Endothelial cell of umbilical vein (primary cell): ENCODE measurements around the gene OR2H1. TPM values are rescaled to one million over a fixed set of nuclear protein-coding genes. Genes with fewer than 3 reads are reported as not detected.
"Not testable (repeated sequence)": the region's sequence is repeated elsewhere in the genome, so short reads cannot be mapped to it uniquely, and the experiment has no call there.

Experiments used
- BruUV-seq: library from RNA; stranded (reverse); fragments of 400-500 nt; replicated peaks from 2 replicates; lab custom pipeline; 2021; lab: Mats Ljungman, UMichigan
- CTCF ChIA-PET: fragments of 300-600, 350-600 bp; sonication (Branson Sonifier 250); formaldehyde crosslinking; loops from one replicate; lab custom pipeline; 2021; ENCODE audit warnings: antibody characterized with exemption, inconsistent platforms; lab: Charles Lee
- POLR2A ChIA-PET: fragments of 300-600, 350-600 bp; sonication (Branson Sonifier 250); formaldehyde crosslinking; loops from one replicate; lab custom pipeline; 2021; ENCODE audit warnings: antibody characterized with exemption, inconsistent platforms; lab: Charles Lee
- DNase-seq: peaks from one replicate; pipeline ENCODE4 v3.0.0-alpha.2; 2011; ENCODE audit warnings: low read depth, low spot score
- FAIRE-seq: peaks from 2 replicates; lab custom pipeline; 2011; peaks lifted over from hg19 to GRCh38; lab: Jason Lieb, UNC
- H2AFZ ChIP-seq: 2 replicates; pipeline ENCODE4 v1.6.0; 2012; ENCODE audit warnings: low read depth, low read length, control low read depth, inconsistent platforms
- H3K27ac ChIP-seq: 2 replicates; pipeline ENCODE4 v1.5.1; 2011; ENCODE audit warnings: low read depth, mild to moderate bottlenecking, control low read depth, low read length, moderate library complexity; ENCODE audit not compliant: insufficient read depth
- H3K27me3 ChIP-seq, 2 experiments: 2 replicates each; pipeline versions ENCODE4 v1.6.0 to v1.6.1; 2011; ENCODE audit warnings: low read length in 2 of 2, mixed read lengths in 1 of 2; ENCODE audit not compliant: control insufficient read depth in 2 of 2, insufficient read depth in 2 of 2
- H3K36me3 ChIP-seq, 2 experiments: 2 replicates in 1 of 2; 3 replicates in 1 of 2; pipeline ENCODE4 v1.5.1; 2011; ENCODE audit warnings: low read length in 2 of 2, mild to moderate bottlenecking in 1 of 2, moderate library complexity in 1 of 2; ENCODE audit not compliant: control insufficient read depth in 2 of 2, insufficient read depth in 2 of 2; ENCODE audit errors: extremely low read depth in 1 of 2
- H3K4me1 ChIP-seq: 3 replicates; pipeline ENCODE4 v1.5.1; 2011; ENCODE audit warnings: mild to moderate bottlenecking, low read length; ENCODE audit not compliant: control insufficient read depth, insufficient read depth; ENCODE audit errors: extremely low read depth
- H3K4me2 ChIP-seq: 2 replicates; pipeline ENCODE4 v1.6.1; 2011; ENCODE audit warnings: low read length, control low read depth, mixed read lengths; ENCODE audit not compliant: insufficient read depth
- H3K4me3 ChIP-seq, 3 experiments: fragments of 200-600 bp in 1 of 3; sonication (generic), shearing (Covaris generic) in 1 of 3; replicated peaks in 1 of 3; 2 replicates each; pipeline ENCODE4 v1.5.1; 2011 to 2016; ENCODE audit warnings: control low read depth in 3 of 3, low read length in 3 of 3, mild to moderate bottlenecking in 2 of 3, inconsistent platforms in 1 of 3, low read depth in 1 of 3, moderate library complexity in 1 of 3; ENCODE audit not compliant: insufficient read depth in 1 of 3
- H3K79me2 ChIP-seq: 2 replicates; pipeline ENCODE4 v1.6.0; 2012; ENCODE audit warnings: low read length, inconsistent platforms; ENCODE audit not compliant: control insufficient read depth, insufficient read depth
- H3K9ac ChIP-seq: replicated peaks from 2 replicates; pipeline ENCODE3; 2011; ENCODE audit warnings: low read length, control low read depth; ENCODE audit not compliant: insufficient read depth; ENCODE audit errors: extremely low read depth
- H3K9me1 ChIP-seq: replicated peaks from 3 replicates; pipeline ENCODE4 v1.6.0; 2011; ENCODE audit warnings: mild to moderate bottlenecking, low read length; ENCODE audit not compliant: control insufficient read depth, insufficient read depth; ENCODE audit errors: extremely low read depth
- H3K9me3 ChIP-seq: replicated peaks from 2 replicates; pipeline ENCODE4 v1.5.1; 2012; ENCODE audit warnings: low read length, inconsistent platforms; ENCODE audit not compliant: control insufficient read depth, insufficient read depth
- H4K20me1 ChIP-seq: replicated peaks from 2 replicates; pipeline ENCODE3; 2011; ENCODE audit warnings: mild to moderate bottlenecking, low read length; ENCODE audit not compliant: control insufficient read depth, insufficient read depth; ENCODE audit errors: extremely low read depth
- CTCF ChIP-seq, 2 donors: IDR thresholded peaks; 1 replicate in 1 of 2; 2 replicates in 1 of 2; pipeline ENCODE4 v1.5.1; 2011; ENCODE audit warnings: low read length in 2 of 2, mild to moderate bottlenecking in 2 of 2, moderate library complexity in 2 of 2, control low read depth in 1 of 2, inconsistent platforms in 1 of 2, low read depth in 1 of 2; ENCODE audit not compliant: insufficient read depth in 1 of 2; ENCODE audit errors: extremely low read depth in 1 of 2
- EZH2 ChIP-seq: IDR thresholded peaks from 2 replicates; pipeline ENCODE4 v1.6.1; 2012; ENCODE audit warnings: borderline replicate concordance, low read depth, mild to moderate bottlenecking, moderate library complexity, low read length, inconsistent platforms; ENCODE audit not compliant: severe bottlenecking
- GATA2 ChIP-seq: IDR thresholded peaks from 2 replicates; pipeline ENCODE4 v1.7.0; 2011; ENCODE audit warnings: low read depth, mild to moderate bottlenecking, moderate library complexity, mixed read lengths, low read length; ENCODE audit not compliant: insufficient read length, insufficient read depth
- dilution Hi-C: fragments of 300-500 bp; cut with MboI; formaldehyde crosslinking; loops from one replicate; pipeline ENCODE4 v1.15.0; 2019; ENCODE audit warnings: low sequenced_read_pairs; ENCODE audit not compliant: extremely low pct_ligation_motif_present
- intact Hi-C: fragments of 100-400 bp; cut with micrococcal nuclease; formaldehyde crosslinking; loops from one replicate; pipeline ENCODE4 v1.10.0; 2022
- polyA plus RNA-seq, 4 experiments: library from polyadenylated mRNA; depleted of rRNA in 3 of 4; stranded (reverse) in 3 of 4; unstranded in 1 of 4; fragments of >200 nt; gene quantifications; 2 replicates each; pipeline versions ENCODE4 v1.2.1 to v1.2.3, GENCODE V29; 2011 to 2012; ENCODE audit warnings: missing spikeins in 1 of 4
- total RNA-seq: library from RNA; stranded (reverse); gene quantifications from 2 replicates; pipeline ENCODE4 v1.2.3, GENCODE V29; 2021

OR2H1 gene
- total and polyA plus RNA-seq, 2 donors (not counting 3 experiments of a cell fraction or from before 2014, with no cell fraction given): not detected

- no peaks in the 10 kb centered on the region for H4K20me1 ChIP-seq
- POLR2A ChIA-PET: no interaction called here
- no peak overlapping the region for H3K27ac ChIP-seq
- no peak overlapping the region for H2AFZ ChIP-seq
- no TSS peak for BruUV-seq
- intact Hi-C loops: no loop called here
- FAIRE-seq (no peak), DNase-seq (no peak)
- H3K9me1 ChIP-seq: no peaks in the 10 kb centered on the region
- H3K4me1 ChIP-seq: no peaks in the 10 kb centered on the region
- no peak overlapping the region for H3K4me2 ChIP-seq
- no peaks in the 10 kb centered on the region for H3K9me3 ChIP-seq
- dilution Hi-C loops: no loop called here
- no peak overlapping the region for H3K9ac ChIP-seq
- H3K27me3 ChIP-seq: no peaks in the 10 kb centered on the region
- H3K79me2 ChIP-seq: no peaks in the 10 kb centered on the region
- H3K36me3 ChIP-seq: no peaks in the 10 kb centered on the region
- H3K4me3 ChIP-seq: no peak overlapping the region
- CTCF ChIA-PET: no interaction called here
- TF ChIP-seq CTCF (IDR thresholded peaks at IDR 0.05; ENCODE audit: extremely low read depth in 1 of 2, insufficient read depth in 1 of 2, low read depth in 1 of 2, low read length in 2 of 2): no peak
- TF ChIP-seq GATA2: no peak
- no peak for TF ChIP-seq EZH2
Observed at GRCh38 chr6:29442719-29443118, 14.2 kb upstream of the OR2H1 start.

DNA sequence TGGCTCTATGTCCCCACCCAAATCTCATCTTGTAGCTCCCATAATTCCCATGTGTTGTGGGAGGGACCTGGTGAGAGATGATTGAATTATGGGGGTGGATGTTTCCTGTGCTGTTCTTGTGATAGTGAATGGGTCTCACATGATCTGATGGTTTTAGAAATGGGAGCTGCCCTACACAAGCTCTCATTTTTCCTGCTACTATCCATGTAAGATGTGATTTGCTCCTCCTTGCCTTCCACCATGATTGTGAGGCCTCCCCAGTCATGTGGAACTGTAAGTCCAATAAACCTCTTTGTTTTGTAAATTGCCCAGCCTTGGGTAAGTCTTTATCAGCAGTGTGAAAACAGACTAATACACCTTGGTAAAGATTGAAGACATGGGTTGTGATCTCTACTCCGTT lies 12.9 kb upstream of the OR2H1 start:
- H3K36me3 ChIP-seq, BruUV-seq, dilution Hi-C loops, H3K9ac ChIP-seq, H3K79me2 ChIP-seq, H2AFZ ChIP-seq, H3K9me3 ChIP-seq, H3K9me1 ChIP-seq, H3K4me2 ChIP-seq, H3K27ac ChIP-seq, H4K20me1 ChIP-seq, H3K4me3 ChIP-seq, POLR2A ChIA-PET, DNase-seq, intact Hi-C loops, H3K27me3 ChIP-seq, CTCF ChIA-PET, FAIRE-seq, H3K4me1 ChIP-seq: not testable (repeated sequence)
